Adrenal gland (tissue), 12 donors: ENCODE data around the gene CCL28. TPM values are rescaled to one million over a fixed set of nuclear protein-coding genes. Genes with fewer than 3 reads are reported as not detected.
"Not testable (repeated sequence)": the region's sequence is repeated elsewhere in the genome, so short reads cannot be mapped to it uniquely, and the experiment has no call there.

ENCODE experiments used
- DNase-seq, 7 donors: peaks; one replicate each; pipeline ENCODE4 v3.0.0-alpha.2; 2019 to 2020
- H3K27ac ChIP-seq, 5 donors: fragments of 200-600 bp; sonication (generic) in 4 of 5; 1 replicate in 3 of 5; 2 replicates in 2 of 5; pipeline versions ENCODE4 v1.5.1 to v1.8.0; 2016 to 2020; ENCODE audit warnings: mild to moderate bottlenecking in 1 of 5
- H3K27me3 ChIP-seq: fragments of 200-600 bp; 2 replicates; pipeline ENCODE4 v1.8.0; 2021
- H3K36me3 ChIP-seq, 2 donors: fragments of 200-600 bp; replicated peaks in 1 of 2; 1 replicate in 1 of 2; 2 replicates in 1 of 2; pipeline versions ENCODE4 v1.5.1 to v1.8.0; 2018 to 2022
- H3K4me1 ChIP-seq, 2 donors: fragments of 200-600 bp; replicated peaks in 1 of 2; 1 replicate in 1 of 2; 2 replicates in 1 of 2; pipeline versions ENCODE4 v1.5.1 to v1.8.0; 2018 to 2021
- H3K4me3 ChIP-seq, 4 donors: fragments of 200-600 bp; sonication (generic) in 3 of 4; one replicate each; pipeline ENCODE4 v1.5.1; 2016 to 2018
- H3K9me3 ChIP-seq, 3 donors: fragments of 200-600 bp; sonication (generic) in 1 of 3; replicated peaks in 1 of 3; 1 replicate in 2 of 3; 2 replicates in 1 of 3; pipeline versions ENCODE4 v1.5.1 to v1.8.0; 2016 to 2021
- POLR2A ChIP-seq, 2 donors: fragments of 450-650 bp; IDR thresholded peaks; one replicate each; pipeline ENCODE4 v1.6.1; 2017; ENCODE audit warnings: antibody characterized with exemption in 2 of 2, mild to moderate bottlenecking in 2 of 2, moderate library complexity in 1 of 2
- WGBS, 4 donors: extraction: QIAGEN DNeasy Blood & Tissue Kit in 2 of 4; methylation state at CpG; one replicate each; pipeline versions ENCODE4 v1.1.5 to v1.1.7; 2013 to 2017; 5-methylcytosine and 5-hydroxymethylcytosine counted together
- intact Hi-C, 2 donors: fragments of 100-400 bp; cut with DNase I; formaldehyde crosslinking; loops; one replicate each; pipeline versions ENCODE4 v1.14.1 to v1.15.0; 2022 to 2023
- polyA plus RNA-seq, 3 donors: library from polyadenylated mRNA; stranded (reverse); fragments of 200-250 nt in 2 of 3; fragments of 350-450 nt in 1 of 3; fragmentation: Illumina TruSeq in 1 of 3; extraction: RNeasy Lipid Tissue Mini Kit (QIAGEN cat#74804) in 1 of 3; gene quantifications; one replicate each; pipeline ENCODE4 v1.2.3, GENCODE V29; 2013 to 2014
- total RNA-seq, 9 donors: library from RNA; depleted of rRNA in 4 of 9; stranded (reverse); fragments of >200 nt in 4 of 9; fragments of 120-200 nt in 1 of 9; fragmentation: NEBNext Ultra II Directional in 1 of 9; extraction: Animal tissue kit (Norgen Biotek cat#: 25700) in 1 of 9; gene quantifications; one replicate each; pipeline versions ENCODE4 v1.1.0 to v1.2.4, GENCODE V29; 2013 to 2023
- TF ChIP-seq, protein P1 (sequence below), 6 experiments: fragments of 450-650 bp in 4 of 6; fragments of 200-600 bp in 2 of 6; sonication (generic) in 1 of 6; IDR thresholded peaks; 1 replicate in 5 of 6; 2 replicates in 1 of 6; pipeline versions ENCODE4 v1.5.1 to v1.8.0; 2016 to 2021; ENCODE audit warnings: antibody characterized with exemption in 6 of 6, mild to moderate bottlenecking in 2 of 6, moderate library complexity in 1 of 6
- donor health status: healthy with polysubstance abuse.
- donor health status: Bipolar disorder and iron deficiency.
- donor health status: DM: yes; HTN: yes; CAD: no.
- donor health status: DM: no; HTN: no; CAD: no.
- donor health status: DM: no; HTN: no; CAD: no.
- donor health status: DM: yes; HTN: yes; CAD: no.

The CCL28 gene
- total and polyA plus RNA-seq, 12 donors = 0.12 to 2.4 (median 1.00) TPM

DNA sequence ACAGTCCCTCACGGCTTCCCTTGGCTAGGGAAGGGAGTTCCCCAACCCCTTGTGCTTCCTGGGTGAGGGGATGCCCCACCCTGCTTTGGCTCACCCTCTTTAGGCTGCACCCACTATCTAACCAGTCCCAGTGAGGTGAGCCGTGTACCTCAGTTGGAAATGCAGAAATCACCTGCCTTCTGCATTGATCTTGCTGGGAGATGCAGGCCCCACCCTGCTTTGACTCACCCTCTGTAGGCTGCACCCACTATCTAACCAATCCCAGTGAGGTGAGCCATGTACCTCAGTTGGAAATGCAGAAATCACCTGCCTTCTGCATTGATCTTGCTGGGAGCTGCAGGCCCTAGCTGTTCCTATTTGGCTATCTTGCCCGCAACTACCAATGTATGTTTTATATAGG lies 44.7 kb downstream of the CCL28 start:
- Histone ChIP-seq H3K4me3 (no peak overlapping the region), H3K4me1 (no peaks in the 10 kb centered on the region), H3K36me3 (no peaks in the 10 kb centered on the region), H3K9me3 (no peaks in the 10 kb centered on the region), H3K27me3 (no peaks in the 10 kb centered on the region), H3K27ac (no peak overlapping the region)
- 87 to 100% (median 88%) methylated on average over 1 to 3 of the region's 3 CpGs for WGBS, 4 donors
- intact Hi-C loops = no loop called here
- no peak for TF ChIP-seq POLR2A (IDR thresholded peaks at IDR 0.05)
- TF ChIP-seq, protein P1, sequence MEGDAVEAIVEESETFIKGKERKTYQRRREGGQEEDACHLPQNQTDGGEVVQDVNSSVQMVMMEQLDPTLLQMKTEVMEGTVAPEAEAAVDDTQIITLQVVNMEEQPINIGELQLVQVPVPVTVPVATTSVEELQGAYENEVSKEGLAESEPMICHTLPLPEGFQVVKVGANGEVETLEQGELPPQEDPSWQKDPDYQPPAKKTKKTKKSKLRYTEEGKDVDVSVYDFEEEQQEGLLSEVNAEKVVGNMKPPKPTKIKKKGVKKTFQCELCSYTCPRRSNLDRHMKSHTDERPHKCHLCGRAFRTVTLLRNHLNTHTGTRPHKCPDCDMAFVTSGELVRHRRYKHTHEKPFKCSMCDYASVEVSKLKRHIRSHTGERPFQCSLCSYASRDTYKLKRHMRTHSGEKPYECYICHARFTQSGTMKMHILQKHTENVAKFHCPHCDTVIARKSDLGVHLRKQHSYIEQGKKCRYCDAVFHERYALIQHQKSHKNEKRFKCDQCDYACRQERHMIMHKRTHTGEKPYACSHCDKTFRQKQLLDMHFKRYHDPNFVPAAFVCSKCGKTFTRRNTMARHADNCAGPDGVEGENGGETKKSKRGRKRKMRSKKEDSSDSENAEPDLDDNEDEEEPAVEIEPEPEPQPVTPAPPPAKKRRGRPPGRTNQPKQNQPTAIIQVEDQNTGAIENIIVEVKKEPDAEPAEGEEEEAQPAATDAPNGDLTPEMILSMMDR (IDR thresholded peaks at IDR 0.05) = no peak
- no peak for DNase-seq

GRCh38 chr5:43366680-43367246 lies 45.4 kb downstream of the CCL28 start:
- intact Hi-C loops, H3K4me3 ChIP-seq, H3K36me3 ChIP-seq, H3K4me1 ChIP-seq, H3K27me3 ChIP-seq, DNase-seq, H3K9me3 ChIP-seq, H3K27ac ChIP-seq: not testable (repeated sequence)
- 68 to 82% (median 78%) methylated on average over 3 to 4 of the region's 4 CpGs for WGBS, 4 donors

DNA sequence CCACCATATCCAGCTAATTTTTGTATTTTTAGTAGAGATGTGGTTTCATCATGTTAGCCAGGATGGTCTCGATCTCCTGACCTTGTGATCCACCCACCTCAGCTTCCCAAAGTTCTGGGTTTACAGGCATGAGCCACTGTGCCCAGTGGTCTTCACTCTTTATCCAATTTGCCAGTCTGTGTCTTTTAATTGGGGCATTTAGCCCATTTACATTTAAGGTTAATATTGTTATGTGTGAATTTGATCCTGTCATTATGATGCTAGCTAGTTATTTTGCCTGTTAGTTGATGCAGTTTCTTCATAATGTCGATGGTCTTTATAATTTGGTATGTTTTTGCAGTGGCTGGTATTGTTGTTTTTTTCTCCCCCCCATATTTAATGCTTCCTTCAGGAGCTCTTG lies 47.0 kb downstream of the CCL28 start:
- H3K27ac ChIP-seq, H3K36me3 ChIP-seq, H3K27me3 ChIP-seq, H3K9me3 ChIP-seq, DNase-seq, intact Hi-C loops, H3K4me1 ChIP-seq, H3K4me3 ChIP-seq: not testable (repeated sequence)
- 81 to 92% (median 84%) methylated on average over 2 of the region's 2 CpGs for WGBS, 4 donors

DNA sequence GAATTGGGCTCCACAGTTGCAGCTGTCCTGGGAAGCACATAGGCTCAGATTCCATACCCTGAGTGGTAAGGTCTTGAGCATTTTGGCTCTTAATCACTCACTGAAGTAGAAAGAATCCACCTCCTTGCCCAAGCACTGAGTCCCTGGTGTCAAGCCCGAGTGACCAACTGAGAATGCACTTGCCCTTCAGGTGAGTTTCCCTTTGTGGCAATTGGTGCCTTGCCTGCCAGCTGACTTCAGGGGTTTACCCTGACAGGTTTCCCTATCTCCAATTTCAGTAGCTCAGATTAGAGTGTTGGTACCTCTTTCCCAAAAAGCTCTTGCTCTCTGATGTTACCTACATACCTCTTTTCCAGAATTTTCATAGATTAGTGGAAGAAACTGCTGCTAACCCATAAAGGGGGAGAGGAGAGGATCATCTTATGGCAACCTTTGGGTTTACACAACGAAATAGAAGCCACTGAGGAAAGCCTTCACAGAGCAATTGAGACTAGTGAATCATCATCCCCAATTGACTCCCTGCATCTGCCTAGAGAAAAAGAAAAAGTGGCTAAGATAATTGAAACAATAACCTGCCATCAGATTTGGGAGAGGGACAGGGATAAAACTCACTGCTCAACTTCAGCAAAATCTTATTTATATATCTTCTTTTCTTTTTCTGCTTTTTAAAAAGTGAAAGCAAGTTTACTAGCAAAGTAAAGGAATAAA lies 48.6 kb downstream of the CCL28 start:
- Histone ChIP-seq H3K27me3 (no peaks in the 10 kb centered on the region), H3K4me1 (no peaks in the 10 kb centered on the region), H3K4me3 (no peak overlapping the region), H3K36me3 (no peaks in the 10 kb centered on the region), H3K27ac (no peak overlapping the region), H3K9me3 (peaks cover 0 to 5% (median 0%) of the 10 kb centered on the region in 3 donors)
- DNase-seq = no peak
- TF ChIP-seq, protein P1 (IDR thresholded peaks at IDR 0.05) = no peak
- TF ChIP-seq POLR2A (IDR thresholded peaks at IDR 0.05) = no peak
- intact Hi-C loops = no loop called here
- WGBS, 4 donors = 24 to 54% (median 46%) methylated on average over 2 of the region's 2 CpGs

- 75 to 79% (median 78%) methylated on average over 2 to 3 of the region's 3 CpGs for WGBS, 4 donors
- Histone ChIP-seq H3K27ac (no peak overlapping the region), H3K4me3 (no peak overlapping the region), H3K36me3 (no peaks in the 10 kb centered on the region), H3K27me3 (no peaks in the 10 kb centered on the region), H3K9me3 (peaks cover 0 to 5% (median 0%) of the 10 kb centered on the region in 3 donors), H3K4me1 (no peaks in the 10 kb centered on the region)
- no peak for TF ChIP-seq POLR2A (IDR thresholded peaks at IDR 0.05)
- TF ChIP-seq, protein P1 (IDR thresholded peaks at IDR 0.05) = no peak
- intact Hi-C loops = no loop called here
- DNase-seq = no peak
Measured at GRCh38 chr5:43362725-43363435, 49.3 kb downstream of the CCL28 start.
